ENCODE results near the gene XPO1. TPM values are rescaled to one million over a fixed set of nuclear protein-coding genes. Genes with fewer than 3 reads are reported as not detected.
"Not testable (repeated sequence)": the region's sequence is repeated elsewhere in the genome, so short reads cannot be mapped to it uniquely, and the experiment has no call there.

The XPO1 gene
- total RNA-seq, 1 donor from 2014 or later = 47.9 TPM

DNA sequence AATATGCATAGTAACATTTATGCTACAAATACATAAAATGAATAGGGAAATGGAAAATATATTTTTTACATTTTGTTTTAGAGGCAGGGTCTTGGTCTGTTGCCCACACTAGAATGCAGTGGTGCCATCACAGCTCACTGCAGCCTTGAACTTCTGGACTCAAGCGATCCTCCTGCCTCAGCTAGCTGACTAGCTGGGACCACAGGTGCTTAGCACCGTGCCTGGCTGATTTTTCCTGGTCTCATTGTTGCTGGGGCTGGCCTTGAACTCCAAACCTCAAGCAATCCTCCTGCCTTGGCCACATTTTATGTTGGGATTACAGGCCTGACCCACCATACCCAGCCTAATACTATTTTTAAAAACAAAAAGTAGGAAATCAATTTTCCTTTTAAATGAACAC, 33.2 kb downstream of the XPO1 start:
- Histone ChIP-seq H3K27ac (no peak overlapping the region), H3K4me3 (no peak overlapping the region), H3K9me3 (no peaks in the 10 kb centered on the region), H3K4me1 (no peaks in the 10 kb centered on the region), H3K36me3 (peaks cover 14 to 54% of the 10 kb centered on the region in 2 donors), H3K27me3 (no peaks in the 10 kb centered on the region)
- intact Hi-C loops (cut with DNase I) = no loop called here
- DNase-seq (ENCODE audit: low spot score in 2 of 2) = no peak
- TF ChIP-seq, protein P1, sequence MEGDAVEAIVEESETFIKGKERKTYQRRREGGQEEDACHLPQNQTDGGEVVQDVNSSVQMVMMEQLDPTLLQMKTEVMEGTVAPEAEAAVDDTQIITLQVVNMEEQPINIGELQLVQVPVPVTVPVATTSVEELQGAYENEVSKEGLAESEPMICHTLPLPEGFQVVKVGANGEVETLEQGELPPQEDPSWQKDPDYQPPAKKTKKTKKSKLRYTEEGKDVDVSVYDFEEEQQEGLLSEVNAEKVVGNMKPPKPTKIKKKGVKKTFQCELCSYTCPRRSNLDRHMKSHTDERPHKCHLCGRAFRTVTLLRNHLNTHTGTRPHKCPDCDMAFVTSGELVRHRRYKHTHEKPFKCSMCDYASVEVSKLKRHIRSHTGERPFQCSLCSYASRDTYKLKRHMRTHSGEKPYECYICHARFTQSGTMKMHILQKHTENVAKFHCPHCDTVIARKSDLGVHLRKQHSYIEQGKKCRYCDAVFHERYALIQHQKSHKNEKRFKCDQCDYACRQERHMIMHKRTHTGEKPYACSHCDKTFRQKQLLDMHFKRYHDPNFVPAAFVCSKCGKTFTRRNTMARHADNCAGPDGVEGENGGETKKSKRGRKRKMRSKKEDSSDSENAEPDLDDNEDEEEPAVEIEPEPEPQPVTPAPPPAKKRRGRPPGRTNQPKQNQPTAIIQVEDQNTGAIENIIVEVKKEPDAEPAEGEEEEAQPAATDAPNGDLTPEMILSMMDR (IDR thresholded peaks at IDR 0.05) = no peak

DNA sequence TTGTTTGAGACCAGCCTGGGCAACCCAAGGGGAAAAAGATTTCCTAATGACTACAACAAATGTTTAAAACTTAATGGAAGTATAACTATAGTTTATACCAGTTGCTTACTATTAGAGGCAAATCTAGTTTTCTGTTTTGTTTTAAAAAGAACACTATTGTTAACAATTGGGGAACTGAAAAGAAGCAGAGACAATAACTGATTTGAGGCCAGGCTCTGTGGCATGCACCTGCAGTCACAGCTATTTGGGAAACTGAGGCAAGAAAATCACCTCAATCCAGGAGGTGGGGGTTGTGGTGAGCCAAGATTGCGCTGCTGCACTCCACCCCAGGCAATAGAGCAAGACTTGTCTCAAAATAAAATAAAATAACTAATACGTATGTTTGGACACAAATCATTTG, 39.1 kb downstream of the XPO1 start:
- H3K27ac ChIP-seq = no peak overlapping the region
- H3K27me3 ChIP-seq = no peaks in the 10 kb centered on the region
- DNase-seq (ENCODE audit: low spot score in 2 of 2) = no peak
- intact Hi-C loops (cut with DNase I) = no loop called here
- no peaks in the 10 kb centered on the region for H3K9me3 ChIP-seq
- H3K36me3 ChIP-seq = peaks cover 53 to 88% of the 10 kb centered on the region in 2 donors
- TF ChIP-seq, protein P1 (IDR thresholded peaks at IDR 0.05) = no peak
- H3K4me1 ChIP-seq = no peaks in the 10 kb centered on the region
- H3K4me3 ChIP-seq = no peak overlapping the region

DNA sequence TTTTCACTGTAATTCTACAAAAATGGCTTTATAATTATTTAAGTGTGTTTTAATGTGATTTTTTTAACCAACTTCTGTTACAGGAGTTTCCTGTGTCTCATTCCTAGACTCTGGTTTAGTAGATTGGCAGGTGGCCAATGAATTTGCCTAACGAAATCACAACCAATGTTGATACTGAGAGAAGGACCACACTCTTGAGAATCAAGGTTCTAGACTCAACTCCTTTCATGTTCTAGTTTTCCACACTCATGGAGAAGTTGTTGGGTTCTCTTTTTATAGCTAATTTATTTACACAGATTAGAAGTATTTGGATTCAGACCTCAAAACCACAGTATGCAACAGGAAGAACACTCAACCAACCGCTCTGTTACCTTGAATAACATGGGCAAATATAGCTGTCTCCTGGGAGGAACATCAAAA, 44.6 kb downstream of the XPO1 start:
- Histone ChIP-seq H3K4me1 (no peaks in the 10 kb centered on the region), H3K4me3 (no peak overlapping the region), H3K36me3 (peaks cover 75 to 94% of the 10 kb centered on the region in 2 donors), H3K9me3 (no peaks in the 10 kb centered on the region), H3K27ac (no peak overlapping the region), H3K27me3 (no peaks in the 10 kb centered on the region)
- intact Hi-C loops (cut with DNase I) = no loop called here
- no peak for DNase-seq (ENCODE audit: low spot score in 2 of 2)
- TF ChIP-seq, protein P1 (IDR thresholded peaks at IDR 0.05) = no peak

DNA sequence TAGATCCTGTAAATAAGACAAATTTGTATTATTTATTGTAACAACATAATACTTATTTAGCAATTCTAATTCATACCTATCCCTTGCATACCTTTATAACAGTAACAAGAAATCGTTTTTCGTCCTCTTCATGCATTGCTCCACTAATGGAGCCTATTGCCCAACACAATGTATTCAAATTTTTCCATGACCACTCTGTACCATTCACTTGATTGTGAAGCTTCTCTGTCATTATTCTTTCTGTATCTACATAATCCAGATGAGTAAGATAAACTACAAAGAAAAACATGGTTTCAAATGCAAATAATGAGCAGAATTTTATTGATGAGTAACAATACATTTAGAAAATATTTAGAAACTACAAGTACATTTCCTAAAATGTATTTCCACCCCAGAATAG, 45.7 kb downstream of the XPO1 start:
- Histone ChIP-seq H3K9me3 (no peaks in the 10 kb centered on the region), H3K4me1 (no peaks in the 10 kb centered on the region), H3K27ac (no peak overlapping the region), H3K4me3 (no peak overlapping the region), H3K36me3 (peaks cover 75 to 93% of the 10 kb centered on the region in 2 donors), H3K27me3 (no peaks in the 10 kb centered on the region)
- TF ChIP-seq, protein P1 (IDR thresholded peaks at IDR 0.05) = no peak
- DNase-seq (ENCODE audit: low spot score in 2 of 2) = no peak
- intact Hi-C loops (cut with DNase I) = no loop called here

DNA sequence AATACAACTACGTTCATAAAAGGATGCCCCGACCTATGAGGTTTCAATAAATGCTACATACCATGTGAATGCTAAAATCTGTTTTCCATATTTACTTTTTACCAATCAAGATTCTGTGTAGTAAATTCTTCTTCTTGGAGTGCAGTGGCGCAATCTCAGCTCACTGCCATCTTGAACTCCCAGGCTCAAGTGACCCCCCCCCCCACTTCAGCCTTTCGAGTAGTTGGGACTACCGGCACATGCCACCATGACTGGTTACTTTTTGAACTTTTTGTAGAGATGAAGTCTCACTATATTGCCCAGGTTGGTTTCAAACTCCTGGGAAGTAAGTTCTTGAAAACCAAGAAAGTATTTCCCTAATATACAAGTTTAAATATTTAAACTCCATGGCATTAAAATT, 52.9 kb downstream of the XPO1 start:
- Histone ChIP-seq H3K4me3 (no peak overlapping the region), H3K27me3 (no peaks in the 10 kb centered on the region), H3K27ac (no peak overlapping the region), H3K36me3 (peaks cover 58 to 94% of the 10 kb centered on the region in 2 donors), H3K9me3 (no peaks in the 10 kb centered on the region), H3K4me1 (no peaks in the 10 kb centered on the region)
- no peak for DNase-seq (ENCODE audit: low spot score in 2 of 2)
- intact Hi-C loops (cut with DNase I) = no loop called here
- TF ChIP-seq, protein P1 (IDR thresholded peaks at IDR 0.05) = no peak

DNA sequence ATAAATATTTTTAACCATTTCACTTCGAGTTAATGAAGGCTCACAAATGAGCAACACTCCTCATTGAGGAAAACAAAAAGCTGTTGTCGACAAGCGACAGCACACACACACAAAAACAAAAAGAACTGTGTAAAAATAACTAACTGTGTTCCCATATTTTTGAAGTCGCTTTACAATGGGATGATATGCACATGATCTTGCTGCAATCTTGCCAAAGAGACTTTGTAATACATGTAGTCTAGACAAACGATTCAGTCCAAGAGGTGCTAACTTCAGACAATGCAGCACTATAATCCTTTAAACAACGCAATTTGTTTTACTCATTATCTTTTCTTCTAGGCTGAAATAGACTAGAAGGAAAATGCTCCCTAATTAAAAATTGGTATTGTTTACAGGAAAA, 60.1 kb downstream of the XPO1 start:
- H3K9me3 ChIP-seq = no peaks in the 10 kb centered on the region
- intact Hi-C loops (cut with DNase I) = loop anchor here (10.0 kb wide), 2 partner anchors 413 to 593 kb away; partner anchors contain the start of genes REL and SANBR
- no peak overlapping the region for H3K4me3 ChIP-seq
- no peaks in the 10 kb centered on the region for H3K27me3 ChIP-seq
- peaks cover 32 to 62% of the 10 kb centered on the region in 2 donors for H3K36me3 ChIP-seq
- H3K4me1 ChIP-seq = no peaks in the 10 kb centered on the region
- TF ChIP-seq, protein P1 (IDR thresholded peaks at IDR 0.05) = no peak
- no peak overlapping the region for H3K27ac ChIP-seq
- DNase-seq (ENCODE audit: low spot score in 2 of 2) = no peak

DNA sequence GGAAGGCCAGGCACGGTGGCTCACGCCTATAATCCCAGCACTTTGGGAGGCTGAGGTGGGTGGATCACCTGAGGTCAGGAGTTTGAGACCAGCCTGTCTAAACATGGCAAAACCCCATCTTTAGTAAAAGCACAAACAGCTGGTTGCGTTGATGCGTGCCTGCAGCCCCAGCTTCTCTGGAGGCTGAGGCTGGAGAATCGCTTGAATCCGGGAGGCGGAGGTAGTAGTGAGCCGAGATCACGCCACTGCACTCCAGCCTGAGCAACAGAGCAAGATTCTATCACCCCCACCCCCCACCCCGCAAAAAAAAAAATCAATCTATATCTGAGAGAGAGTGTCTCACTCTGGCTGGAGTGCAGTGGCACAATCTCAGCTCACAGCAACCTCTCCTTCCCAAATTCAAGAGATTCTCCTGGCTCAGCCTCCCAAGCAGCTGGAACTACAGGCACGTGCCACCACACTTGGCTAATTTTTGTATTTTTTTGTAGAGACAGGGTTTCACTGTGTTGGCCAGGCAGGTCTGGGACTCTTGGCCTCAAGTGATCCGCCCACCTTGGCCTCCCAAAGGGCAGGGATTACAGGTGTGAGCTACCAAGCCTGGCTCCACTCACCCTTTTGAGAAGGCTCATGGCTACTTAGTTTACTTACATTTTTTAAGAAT, 61.1 kb downstream of the XPO1 start:
- intact Hi-C loops (cut with DNase I) = loop anchor here (10.0 kb wide), 2 partner anchors 412 to 592 kb away; partner anchors contain the start of genes REL and SANBR
- DNase-seq (ENCODE audit: low spot score in 2 of 2); H3K9me3 ChIP-seq; H3K4me3 ChIP-seq; H3K27ac ChIP-seq; H3K4me1 ChIP-seq; H3K27me3 ChIP-seq: not testable (repeated sequence)
- H3K36me3 ChIP-seq = peaks cover 21 to 52% of the 10 kb centered on the region in 2 donors
